NCI-H2081 treated with DMSO at 0.1 percent for 48 hours (cell line): Measurements from ENCODE around the gene RABEPK.
"Not testable (repeated sequence)": the region's sequence is repeated elsewhere in the genome, so short reads cannot be mapped to it uniquely, and the experiment has no call there.

Source experiments
- DNase-seq: peaks from one replicate; lab custom pipeline; 2025; lab: John Stamatoyannopoulos, UW

Gene RABEPK

DNA sequence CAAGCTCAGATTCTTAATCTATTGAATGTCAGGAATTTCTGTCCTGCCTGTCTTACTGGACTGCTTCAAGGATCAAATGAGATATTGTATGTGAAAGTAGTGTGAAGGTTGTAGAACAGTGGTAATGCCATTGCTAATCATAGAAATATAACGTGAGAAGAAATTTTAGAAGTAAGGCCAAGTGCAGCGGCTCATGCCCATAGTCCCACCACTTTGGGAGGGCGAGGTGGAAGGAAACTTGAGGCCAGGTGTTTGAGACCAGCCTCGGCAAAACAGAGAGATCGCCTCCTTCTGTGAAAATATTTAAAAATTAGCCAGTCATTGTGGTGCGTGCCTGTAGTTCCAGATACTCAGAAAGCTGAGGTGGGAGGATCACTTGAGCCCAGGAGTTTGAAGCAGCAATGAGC lies 45.9 kb downstream of the RABEPK start:
- DNase-seq, result no peak

DNA sequence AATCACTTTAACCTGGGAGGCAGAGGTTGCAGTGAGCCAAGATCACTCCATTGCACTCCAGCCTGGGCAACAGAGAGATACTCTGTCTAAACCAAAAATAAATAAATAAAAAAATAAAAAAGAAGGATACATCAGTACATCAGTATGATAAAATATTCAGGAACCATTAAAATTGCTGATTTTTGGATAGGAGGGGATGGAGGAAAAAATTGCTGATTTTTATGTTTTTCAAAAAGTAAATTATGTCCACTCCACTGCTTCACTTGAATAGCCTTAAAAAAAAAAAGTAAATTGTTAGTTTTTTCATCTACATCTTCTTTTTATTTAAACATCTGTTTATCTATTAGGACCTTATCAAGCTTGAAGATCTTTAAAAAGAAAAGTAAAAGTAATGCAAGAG lies 53.9 kb downstream of the RABEPK start:
- DNase-seq, result no peak

DNA sequence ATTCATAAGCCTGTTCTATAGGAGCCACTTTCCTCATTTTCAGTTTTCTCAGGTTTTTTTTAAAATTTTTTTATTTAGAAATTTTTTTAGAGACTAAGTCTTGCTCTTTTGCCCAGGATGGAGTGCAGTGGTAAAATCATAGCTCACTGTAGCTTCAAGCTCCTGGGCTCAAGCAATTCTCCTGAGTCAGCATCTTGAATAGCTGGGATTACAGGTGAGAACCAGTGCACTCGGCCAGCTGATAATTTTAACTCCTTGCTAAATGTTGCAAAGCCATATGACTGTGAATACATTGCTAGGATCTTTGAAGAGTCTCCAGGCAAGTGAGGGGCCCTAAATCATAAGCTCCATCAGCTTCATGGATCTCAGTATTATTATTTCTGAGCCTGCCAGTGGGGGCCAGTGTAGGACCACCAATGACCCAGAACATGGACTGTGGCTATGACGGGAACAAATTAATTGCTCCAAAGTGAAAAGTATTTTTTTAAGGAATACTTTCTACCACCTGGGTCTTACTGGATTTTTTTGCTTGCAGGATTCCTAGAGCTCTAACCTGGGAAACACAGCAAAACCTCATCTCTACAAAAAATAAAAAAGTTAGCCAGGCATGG lies 55.5 kb downstream of the RABEPK start:
- DNase-seq, result no peak

DNA sequence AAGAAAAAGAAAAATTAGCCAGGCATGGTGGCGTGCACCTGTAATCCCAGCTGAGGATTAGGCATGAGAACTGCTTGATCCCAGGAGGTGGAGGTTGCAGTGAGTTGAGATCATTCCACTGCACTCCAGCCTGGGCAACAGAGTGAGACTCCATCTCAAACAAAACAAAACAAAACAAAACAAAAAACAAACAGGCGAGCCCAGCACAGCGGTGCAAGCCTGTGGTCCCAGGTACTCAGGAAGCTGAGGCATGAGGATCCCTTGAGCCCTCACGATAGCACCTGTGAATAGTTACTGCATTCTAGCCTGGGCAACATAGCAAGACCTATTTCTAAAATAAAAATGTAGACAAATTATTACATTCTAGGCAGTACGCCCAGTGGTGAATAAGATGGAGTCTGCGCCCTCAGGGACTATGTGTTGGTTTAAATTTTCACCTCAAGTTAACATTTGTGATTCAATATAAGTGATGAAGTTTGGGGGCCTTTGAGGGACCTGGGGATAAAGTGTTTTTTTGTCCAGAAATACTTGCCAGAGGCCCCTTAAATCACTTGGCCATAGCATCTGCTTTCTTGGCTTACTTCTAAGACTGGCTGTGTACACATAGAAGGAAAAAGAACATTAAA lies 57.9 kb downstream of the RABEPK start:
- DNase-seq, result no peak

DNA sequence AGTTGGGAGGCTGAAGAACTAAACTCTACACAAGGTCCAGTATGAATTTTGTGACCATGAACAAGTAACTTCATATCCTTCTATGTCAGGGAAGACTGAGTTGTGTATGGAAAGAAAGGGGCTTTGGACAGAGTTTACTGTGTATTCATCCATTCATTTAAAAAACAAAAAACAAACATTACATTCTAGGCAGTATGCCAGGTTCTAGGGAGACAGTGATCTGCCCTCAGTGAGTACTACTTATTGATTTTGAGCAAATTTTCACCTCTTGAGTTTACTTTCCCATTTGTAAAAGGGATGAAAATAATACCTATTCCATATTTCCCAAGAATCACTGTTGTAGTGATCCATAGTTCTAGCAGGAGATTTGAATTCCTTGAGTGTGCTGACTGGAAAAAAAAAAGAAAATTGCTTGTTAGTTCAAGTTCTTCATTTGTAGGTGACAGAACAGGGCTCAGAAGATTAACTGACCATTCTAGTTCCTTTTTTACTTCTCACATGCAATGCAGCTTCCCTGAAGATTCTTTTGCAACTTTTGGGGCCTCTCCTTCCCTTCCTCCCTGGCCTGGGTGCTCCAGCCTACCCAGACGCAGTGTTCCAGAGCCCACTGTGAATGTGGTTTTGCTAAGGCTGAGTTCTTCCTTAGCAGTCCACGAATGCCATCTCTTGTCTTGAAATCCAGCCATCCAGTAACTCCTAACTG lies 58.6 kb downstream of the RABEPK start:
- no peak for DNase-seq

DNA sequence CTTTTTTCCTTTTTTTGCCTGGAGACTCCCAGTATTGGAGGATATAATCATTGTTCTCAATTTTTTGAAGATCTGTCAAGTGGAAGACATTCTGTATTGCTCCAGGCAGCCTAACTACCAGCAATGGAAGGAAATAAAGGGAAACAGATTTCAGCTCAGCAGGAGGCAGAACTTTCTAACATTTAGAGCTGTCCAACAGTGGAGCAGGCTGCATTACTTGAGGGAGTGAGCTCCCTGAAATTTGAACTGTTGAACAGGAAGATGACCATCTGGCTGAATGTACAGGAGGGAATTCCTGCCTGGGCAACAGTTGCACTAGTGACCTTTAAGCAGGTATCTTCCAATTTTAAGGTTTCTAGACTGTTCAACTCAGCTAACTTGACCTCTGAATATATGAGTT lies 60.2 kb downstream of the RABEPK start:
- DNase-seq, result no peak

DNA sequence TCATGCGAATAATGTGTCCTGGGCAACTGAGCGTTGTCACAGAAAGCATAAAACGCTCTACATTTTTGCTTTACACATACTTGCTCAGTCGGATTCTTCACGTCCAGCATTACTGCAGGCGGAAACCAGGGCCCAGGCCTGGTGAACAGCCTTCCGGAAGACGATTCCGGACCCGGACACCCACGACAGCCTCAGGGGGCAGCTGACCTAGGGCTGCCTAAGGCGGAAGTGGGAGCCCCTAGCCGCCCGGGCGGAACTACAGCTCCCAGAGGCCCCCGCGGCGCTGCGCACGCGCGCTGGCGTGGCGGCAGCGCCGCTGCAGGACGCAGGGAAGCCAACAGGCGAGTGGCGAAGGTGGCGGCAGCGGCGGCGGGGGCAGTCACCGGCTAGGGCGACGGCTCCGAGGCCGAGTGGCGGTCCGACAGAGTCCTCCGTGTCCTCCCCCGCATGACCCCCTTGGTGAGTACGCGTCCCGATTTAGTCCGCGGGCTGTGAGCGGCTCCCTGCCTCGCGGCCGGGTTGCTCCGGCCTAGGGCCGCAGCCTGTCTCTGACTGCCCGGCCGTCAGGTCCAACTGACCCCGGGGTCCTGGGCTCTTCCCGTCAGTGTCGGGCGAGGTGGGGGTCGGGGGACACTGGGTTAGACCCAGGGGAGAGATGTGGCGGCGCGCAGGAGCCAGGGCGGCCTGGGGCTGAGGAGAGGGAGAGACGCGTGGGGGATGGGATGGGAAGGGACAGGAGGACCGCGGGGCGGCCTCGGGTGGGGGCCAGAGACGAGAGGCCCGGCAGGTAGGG lies 61.4 kb downstream of the RABEPK start, which contains the start of gene GAPVD1:
TSS of gene GAPVD1 (plus strand) at position 326 of the 793 bp plus-strand sequence. CDS start 37,096 bp downstream, outside the sequence.
- DNase-seq, result peak; percentile 43

DNA sequence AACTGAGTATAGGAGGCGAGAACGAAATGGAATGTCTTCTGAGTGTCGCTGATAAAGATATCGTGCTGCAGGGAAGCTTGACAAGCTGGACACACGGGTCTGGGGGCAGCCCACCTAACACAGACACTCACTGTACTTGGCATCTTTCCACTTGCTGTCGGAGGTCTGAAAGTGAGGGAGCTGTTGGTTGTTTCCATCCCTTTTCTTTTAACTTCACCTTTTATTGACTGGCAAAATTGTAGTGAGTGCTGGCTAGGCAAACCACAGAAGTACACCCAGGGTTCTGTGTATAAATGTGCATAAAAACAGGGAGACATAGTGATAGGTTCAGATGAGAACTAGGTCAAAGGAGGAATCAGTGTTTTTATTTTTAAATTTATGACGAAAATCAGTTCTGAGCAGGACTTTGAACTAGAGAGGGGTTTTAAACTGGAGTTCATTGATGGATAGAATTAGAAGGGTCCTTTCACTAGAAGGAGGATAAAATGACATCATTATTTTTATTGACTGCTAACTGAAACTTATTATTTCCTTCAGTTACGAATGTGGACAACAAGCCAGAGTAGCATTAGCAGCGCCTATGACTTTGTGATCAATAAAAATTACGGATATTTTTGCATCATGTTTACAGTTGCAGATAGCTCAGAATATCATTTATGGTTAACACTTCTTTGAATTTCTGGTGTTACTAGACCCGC lies 62.1 kb downstream of the RABEPK start:
- DNase-seq, result no peak

DNA sequence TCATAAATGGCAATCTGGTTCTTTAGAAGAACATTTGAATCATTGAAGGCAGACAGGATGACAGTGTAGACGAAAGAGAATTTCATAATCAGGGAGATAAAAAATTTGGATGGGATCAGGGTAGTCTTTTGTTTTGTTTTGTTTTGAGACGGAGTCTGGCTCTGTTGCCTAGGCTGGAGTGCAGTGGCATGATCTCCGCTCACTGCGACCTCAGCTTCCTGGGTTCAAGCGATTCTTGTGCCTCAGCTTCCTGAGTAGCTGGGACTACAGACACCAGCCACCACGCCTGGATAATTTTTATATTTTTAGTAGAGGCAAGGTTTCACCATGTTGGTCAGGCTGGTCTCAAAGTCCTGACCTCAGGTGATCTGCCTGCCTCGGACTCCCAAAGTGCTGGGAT lies 63.7 kb downstream of the RABEPK start:
- not testable (repeated sequence) for DNase-seq

DNA sequence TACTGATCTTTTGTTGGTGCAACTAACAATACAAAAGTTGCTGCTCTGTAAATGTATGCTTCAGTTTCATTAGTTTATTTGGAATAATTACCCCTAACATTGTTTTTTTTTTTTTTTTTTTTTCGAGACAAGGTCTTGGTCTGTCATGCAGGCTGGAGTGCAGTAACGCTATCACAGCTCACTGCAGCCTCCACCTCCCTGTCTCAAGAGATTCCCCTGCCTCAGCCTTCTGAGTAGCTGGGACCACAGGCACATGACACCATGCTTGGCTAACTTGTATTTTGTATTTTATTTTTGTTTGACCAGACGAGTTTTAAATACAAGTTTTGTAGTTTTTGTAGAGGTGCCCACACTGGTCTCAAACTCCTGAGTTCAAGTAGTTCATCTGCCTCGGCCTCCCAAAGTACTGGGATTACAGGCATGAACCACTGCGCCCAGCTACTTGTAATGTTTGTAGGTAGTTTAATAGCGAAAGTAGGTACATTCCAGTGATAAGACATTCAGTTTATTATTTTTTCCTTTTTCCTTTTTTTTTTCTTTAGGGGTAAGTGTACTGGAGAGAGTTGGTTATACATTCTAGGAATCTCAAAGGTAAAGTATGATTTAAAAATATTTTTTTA lies 68.2 kb downstream of the RABEPK start:
- no peak for DNase-seq

DNA sequence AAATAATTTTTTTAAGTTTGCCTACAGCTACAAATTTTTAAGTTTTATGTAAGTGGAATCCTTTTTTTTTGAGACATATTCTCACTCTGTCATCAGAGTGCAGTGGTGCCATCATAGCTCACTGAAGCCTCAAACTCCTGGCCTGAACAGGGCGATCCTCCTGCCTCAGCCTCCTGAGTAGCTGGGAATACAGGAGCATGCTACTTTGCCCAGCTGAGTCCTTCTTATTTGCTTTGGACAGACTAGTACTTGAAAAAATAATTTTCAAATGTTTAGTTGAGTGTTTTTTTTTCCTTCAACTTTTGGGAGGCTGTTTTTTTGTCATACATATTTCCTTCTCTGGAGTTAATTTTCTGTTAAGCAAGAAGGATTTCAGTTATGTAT lies 68.7 kb downstream of the RABEPK start:
- no peak for DNase-seq

DNA sequence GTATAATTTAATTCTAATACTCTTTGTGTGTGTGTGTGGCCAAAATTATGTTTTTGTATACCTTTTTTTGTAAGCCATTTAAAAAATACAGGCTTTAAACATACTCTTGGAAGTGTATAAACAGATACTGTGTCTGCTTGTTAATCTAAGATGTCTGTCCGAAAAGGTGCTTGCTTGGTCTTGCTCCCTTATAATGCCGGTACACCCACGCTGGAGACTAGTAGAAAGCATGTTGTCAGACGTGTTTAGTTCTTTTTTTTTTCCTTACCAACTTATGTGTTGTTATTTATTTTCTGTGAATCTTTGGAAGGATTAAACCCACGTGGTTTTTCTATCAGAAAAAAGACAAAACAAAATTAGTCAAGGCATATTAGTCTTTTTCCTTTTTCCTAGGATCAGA lies 70.7 kb downstream of the RABEPK start:
- DNase-seq, result no peak

DNA sequence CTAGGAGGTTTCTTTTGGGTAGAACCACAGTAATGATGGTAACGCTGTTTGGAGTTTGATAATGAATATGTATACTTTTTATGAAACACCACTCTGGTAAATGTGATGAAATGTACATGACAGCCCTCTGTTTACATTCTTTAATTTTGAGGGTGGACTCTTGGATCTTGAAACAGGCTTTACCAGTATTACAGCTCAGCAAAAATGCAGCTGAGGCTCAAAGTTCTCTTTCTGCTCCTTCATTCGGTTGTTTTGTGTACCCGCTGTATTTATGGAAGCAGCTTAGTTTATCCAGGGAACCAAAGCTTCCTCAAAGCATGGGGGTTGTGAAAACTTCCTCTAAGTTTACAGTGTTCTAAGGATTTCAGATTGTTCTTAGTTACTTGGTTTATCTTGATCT lies 72.4 kb downstream of the RABEPK start:
- DNase-seq, result no peak

DNA sequence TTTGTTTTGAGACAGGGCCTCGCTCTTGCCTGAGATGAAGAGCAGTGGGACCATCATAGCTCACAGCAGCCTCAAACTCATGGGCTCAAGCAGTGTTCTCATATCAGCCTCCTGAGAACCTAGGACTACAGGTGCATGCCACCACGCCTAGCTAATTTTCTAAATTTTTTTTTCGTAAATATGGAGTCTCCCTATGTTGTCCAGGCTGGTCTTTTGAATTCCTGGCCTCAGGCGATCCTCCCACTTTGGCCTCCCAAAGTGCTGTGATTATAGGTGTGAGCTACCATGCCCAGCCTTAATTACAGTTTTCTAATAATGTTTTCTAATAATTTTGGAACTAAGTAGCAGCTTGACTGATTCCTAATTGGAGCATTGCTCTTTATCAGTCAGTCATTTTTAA lies 76.4 kb downstream of the RABEPK start:
- no peak for DNase-seq

DNA sequence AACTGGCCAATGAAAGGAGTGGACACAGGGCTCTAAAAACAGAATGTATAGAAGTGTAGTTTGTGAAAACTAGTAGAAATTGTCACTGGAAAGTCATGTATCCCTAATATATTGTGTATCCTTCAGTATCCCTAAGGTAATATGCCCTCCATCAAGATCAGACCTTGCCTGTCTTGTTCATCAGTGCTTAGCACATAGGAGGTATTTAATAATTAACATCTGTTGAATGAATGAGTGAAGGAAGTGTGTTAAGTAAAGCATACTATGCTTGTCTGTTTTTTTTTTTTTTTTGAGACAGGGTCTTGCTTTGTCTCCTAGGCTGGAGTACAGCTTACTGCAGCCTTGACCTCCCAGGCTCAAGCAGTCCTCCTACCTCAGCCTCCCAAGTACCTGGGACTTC lies 77.1 kb downstream of the RABEPK start:
- DNase-seq, result no peak

DNA sequence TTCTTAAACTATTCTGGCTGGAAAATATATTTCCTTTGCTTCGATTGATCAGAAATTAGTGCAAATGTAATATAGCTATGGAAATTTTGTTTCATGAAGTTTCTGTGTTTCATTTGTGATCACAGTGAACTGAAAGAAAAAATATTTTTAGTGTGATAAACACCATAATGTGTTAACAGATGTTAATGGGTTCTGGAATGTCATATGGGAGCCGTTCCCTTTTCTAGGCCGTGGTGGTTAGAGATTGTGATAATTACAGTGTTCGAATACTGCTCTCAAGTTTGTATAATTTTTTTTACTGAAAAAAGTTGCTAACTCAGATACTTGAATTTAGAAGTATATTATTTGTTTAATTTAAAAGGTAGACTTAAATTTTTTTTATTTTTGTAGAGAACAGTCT lies 80.6 kb downstream of the RABEPK start:
- no peak for DNase-seq
